T-helper 2 cell (primary cell): ENCODE measurements around the gene SIGLEC7.
"Not testable (repeated sequence)": the region's sequence is repeated elsewhere in the genome, so short reads cannot be mapped to it uniquely, and the experiment has no call there.

Experiments
- DNase-seq, 5 experiments: peaks; one replicate each; pipeline versions ENCODE4 v3.0.0 to v3.0.0-alpha.2; 2012 to 2022

Gene SIGLEC7

GRCh38 chr19:51139299-51140014 is 2.6 kb upstream of the SIGLEC7 start:
- no peak for DNase-seq

GRCh38 chr19:51140441-51140840 is 1.7 kb upstream of the SIGLEC7 start:
- DNase-seq: no peak

- DNase-seq: no peak
These were observed 920 bp upstream of the SIGLEC7 start for GRCh38 chr19:51141181-51141580.

GRCh38 chr19:51142809-51143475 is 841 bp downstream of the SIGLEC7 start:
- not testable (repeated sequence) for DNase-seq

- no peak for DNase-seq
These were observed 1.4 kb downstream of the SIGLEC7 start for GRCh38 chr19:51143486-51143885.

GRCh38 chr19:51144482-51145045 is 2.5 kb downstream of the SIGLEC7 start:
- DNase-seq: no peak

DNA sequence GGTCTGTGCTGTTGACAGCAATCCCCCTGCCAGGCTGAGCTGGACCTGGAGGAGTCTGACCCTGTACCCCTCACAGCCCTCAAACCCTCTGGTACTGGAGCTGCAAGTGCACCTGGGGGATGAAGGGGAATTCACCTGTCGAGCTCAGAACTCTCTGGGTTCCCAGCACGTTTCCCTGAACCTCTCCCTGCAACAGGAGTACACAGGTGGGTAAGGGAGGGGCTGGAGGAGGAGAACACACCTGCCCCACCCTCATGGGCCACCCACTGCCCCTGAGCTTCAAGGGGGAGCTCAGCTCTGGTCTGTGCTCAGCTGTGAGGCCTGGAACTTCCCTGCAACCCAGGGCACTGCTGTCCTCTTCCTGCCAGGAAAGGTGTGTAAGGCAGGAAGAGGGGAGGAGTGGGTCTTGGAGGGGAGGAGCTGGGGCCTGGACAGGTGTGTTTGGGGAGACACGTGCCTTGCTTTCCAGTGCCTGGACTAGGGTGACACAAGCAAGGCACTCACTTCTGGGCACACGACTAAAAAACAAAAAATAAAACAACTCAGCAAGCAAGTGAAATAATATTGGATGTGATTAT is 3.9 kb downstream of the SIGLEC7 start:
- DNase-seq: no peak

GRCh38 chr19:51146751-51147150 is 4.7 kb downstream of the SIGLEC7 start:
- DNase-seq: no peak

- DNase-seq: no peak
These were observed 5.6 kb downstream of the SIGLEC7 start for GRCh38 chr19:51147663-51148062.

GRCh38 chr19:51148580-51148979 is 6.5 kb downstream of the SIGLEC7 start:
- DNase-seq: no peak

GRCh38 chr19:51150627-51151026 is 8.5 kb downstream of the SIGLEC7 start:
- no peak for DNase-seq

DNA sequence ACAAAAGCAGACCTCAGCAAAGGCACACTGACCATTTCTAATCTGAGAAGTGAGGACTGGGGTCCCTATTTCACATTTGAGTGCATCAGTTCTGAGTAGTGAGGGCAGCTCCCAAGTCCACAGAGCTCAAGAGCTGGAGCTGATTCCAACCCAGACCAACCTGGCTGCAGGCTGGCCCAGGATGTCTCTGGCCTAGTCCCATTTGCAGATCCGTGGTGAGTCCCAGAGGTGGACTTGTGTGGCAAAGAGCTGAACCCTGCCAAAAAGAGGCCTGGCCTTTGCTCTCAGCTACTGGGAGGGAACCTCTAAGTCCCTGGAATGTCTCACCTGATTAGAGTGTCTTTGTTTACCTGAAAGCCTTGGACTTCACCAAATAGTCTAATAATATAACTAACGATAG is 14.6 kb downstream of the SIGLEC7 start:
- DNase-seq: no peak

DNA sequence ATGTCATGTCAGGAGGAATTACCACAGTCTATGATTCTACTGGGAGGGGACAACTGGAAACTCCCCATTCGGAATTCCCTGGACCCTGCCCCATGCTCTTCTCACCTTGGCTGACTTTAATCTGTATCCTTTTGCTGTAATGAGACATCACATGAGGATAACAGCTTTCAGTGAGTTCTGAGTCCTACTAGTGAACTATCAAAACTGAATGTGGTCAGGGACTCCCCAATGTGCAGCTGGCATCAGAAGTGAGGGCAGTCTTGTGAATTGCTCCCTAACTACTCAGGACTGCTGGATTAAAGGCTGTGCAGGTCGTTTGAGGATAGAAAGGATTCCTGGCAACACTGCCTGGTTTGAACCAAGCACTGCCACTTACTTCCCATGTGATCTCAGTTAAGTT is 15.2 kb downstream of the SIGLEC7 start:
- peak in 1 of 5 experiments; percentile 32 for DNase-seq

- peak in 4 of 5 experiments; percentile 41 to 84 (median 60) for DNase-seq
These were observed 16.5 kb downstream of the SIGLEC7 start for GRCh38 chr19:51158474-51159129.

DNA sequence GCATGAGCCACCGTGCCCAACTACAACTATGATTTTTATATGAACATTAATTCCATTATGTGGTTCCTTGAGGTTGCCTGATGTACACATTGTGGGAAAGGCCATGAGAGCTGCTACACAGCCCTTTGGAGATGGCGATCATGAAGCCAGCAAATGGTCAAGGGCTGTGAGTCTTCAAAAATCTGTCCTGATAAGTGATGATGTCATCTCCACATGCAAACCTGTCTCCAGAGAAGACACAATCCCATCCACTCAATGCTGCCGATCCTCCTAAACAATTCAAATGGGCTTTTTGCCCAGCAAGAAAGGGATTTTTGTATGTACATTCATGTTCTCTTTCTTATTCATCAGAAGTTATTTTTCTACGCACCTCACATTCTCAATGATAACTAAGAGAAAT is 17.6 kb downstream of the SIGLEC7 start:
- no peak for DNase-seq

GRCh38 chr19:51161266-51161665 is 19.2 kb downstream of the SIGLEC7 start:
- peak in 1 of 5 experiments; percentile 62 for DNase-seq

DNA sequence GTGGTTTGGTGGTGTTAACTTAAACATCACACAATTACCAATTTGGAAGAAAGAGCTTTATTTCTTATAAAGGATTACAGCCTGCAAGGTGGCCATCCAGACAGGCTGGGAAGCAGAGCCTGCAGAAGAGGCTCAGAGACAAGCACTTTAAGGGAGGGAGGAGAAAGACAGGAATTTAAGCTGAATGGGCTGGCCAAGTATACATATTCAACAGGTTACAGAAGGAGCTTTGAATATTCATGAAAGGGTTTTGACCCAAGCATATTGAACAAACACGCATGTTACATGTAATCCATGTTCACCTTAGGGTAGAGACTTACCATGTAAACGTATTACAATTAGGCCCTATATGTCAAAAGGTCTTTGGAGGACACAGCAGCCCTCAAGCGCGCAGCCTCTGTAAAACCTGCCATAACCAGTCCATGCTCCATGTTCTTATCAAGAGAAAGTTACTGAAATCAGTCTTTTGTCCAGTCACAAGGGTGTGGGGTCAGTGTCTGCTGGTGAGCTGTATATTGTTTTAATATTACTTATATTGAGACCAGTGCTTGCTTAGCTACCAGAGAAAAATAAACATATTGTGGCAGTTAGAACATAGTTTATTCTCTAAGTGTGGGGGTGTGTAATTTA is 19.9 kb downstream of the SIGLEC7 start:
- no peak for DNase-seq

DNA sequence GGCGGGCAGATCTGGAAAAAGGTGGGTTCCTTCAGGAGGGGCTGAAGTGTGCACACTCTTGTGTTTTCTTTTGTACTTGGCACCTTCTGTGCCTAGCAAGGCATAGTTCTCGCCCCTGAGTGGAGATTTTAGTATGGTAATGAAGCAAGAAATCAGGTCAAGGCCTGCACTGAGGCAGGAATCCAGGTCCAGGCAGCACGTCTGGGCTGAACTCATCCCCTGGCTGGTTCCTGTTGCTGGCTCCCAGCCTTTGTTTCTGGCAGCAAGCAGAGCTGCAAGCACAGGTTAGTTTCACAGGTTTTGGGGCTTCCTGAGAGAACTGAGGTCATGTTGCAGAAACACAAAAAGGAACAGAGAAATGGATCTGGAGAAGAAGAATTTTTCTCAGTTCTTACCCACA is 21.2 kb downstream of the SIGLEC7 start:
- DNase-seq: no peak

DNA sequence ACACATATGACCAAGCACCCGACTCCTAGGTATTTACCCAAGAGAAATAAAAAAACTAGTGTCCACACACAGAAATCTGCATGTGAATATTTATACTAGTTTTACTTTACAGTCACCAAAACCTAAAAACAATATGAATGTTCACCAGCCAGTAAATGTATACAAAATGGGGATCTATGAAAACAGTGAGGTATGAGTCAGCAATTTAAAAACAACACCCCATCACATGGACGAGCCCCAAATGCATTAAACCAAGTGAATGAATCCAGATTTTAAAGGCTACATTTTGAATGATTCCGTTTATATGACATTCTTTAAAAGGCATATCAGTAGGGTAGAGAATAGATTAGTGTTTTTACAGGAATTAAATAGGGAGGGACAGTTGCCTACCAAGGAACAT is 22.1 kb downstream of the SIGLEC7 start:
- no peak for DNase-seq

GRCh38 chr19:51166846-51167490 is 24.9 kb downstream of the SIGLEC7 start:
- DNase-seq: peak in 2 of 5 experiments; percentile 12 to 83

DNA sequence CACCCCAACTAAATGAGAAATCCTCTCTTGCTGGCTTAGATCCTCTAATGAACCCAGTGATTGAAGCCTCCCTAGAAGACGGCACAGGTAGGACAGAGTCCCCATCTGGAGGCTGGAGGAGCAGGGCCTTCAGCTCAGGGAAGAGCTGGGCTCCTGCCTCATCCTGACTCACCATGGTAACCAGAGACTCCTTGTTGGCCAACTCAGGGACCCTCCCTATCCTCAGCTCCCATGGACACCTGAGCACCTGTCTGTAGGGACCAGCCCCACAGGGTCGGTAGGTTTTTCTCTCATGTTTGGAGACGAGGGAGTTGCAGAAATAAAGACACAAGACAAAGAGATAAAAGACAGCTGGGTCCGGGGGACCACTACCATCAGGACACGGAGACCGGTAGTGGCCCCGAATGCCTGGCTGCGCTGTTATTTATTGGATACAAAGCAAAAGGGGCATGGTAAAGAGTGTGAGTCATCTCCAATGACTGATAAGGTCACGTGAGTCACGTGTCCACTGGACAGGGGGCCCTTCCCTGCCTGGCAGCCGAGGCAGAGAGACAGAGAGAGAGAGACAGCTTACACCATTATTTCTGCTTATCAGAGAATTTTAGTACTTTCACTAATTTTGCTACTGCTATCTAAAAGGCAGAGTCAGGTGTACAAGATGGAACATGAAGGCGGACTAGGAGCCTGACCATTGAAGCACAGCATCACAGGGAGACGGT is 26.6 kb downstream of the SIGLEC7 start:
- DNase-seq: no peak
